HG03159 (cell line): ENCODE measurements around the gene RGPD6.
"Not testable (repeated sequence)": the region's sequence is repeated elsewhere in the genome, so short reads cannot be mapped to it uniquely, and the experiment has no call there.

Source experiments
- ATAC-seq: cut with Tn5 transposase; IDR thresholded peaks from one replicate; pipeline ENCODE4 v1.9.1; 2021; ENCODE audit warnings: mild to moderate bottlenecking, moderate library complexity; ENCODE audit not compliant: unreplicated experiment

RGPD6 gene

DNA sequence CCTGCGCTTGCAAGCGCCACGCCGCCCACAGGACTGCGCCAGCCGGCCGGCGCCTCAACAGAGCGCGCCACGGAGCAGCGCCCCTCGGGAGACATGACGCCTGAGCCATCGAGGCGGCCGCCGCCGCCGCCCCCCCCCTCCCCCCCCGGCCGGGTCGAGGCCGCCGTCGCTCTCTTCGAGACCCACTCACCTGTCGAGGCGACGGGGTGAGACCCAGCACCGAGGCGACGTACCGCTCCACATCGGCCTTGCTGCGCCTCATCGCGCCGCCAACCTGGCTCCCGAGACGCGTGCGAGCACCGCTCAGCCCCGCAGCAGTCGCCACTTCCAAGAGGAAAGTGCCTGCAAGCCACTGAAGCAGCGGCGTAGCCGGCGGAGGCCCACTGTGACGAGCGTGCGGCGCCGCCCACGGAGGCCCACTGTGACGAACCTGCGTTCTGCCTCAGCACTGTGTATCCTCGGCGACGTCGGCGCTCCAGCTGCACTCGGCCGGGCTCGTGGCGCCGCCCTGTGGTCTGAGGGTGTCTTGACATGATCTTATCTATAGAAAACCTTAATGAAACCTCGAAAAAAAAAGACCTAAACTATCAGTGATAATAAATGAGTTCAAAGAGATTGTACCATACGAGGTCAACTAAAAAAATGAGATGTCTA is at the start of gene RGPD6:
RGPD6 (minus strand) TSS at position 460 of the 654 bp plus-strand sequence; CDS start at position 262, 198 bp downstream.
- peak; percentile 99 for ATAC-seq

DNA sequence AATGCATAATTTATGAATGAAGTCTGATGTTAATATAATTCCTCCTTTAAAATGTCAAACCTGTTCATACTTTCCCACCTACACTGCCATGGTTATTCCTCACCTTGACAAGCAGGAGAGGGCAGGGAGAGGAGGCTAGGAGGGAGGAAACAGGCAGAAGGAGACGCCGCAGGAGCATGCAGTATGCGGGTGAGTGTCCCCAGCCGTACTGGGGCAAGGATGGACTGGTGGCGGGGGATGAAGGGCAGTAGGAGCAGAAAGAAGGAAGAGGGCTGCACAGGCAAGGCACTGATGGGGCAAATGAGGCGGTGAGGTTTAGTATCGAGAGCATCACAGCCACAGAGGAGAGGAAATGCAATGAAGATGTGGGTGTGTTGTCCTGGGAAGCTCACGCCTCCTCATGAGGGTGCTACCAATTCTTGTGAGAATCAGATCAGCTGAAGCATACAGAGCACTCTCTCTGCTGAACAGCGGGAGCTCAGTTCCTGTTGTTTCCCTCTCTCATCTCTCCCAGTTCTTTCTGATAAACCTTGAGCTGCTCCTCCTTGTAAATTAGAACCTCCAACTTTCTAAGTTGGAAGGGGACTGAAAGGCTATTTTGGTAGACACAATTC is 42.4 kb upstream of the RGPD6 start:
- ATAC-seq, result not testable (repeated sequence)

DNA sequence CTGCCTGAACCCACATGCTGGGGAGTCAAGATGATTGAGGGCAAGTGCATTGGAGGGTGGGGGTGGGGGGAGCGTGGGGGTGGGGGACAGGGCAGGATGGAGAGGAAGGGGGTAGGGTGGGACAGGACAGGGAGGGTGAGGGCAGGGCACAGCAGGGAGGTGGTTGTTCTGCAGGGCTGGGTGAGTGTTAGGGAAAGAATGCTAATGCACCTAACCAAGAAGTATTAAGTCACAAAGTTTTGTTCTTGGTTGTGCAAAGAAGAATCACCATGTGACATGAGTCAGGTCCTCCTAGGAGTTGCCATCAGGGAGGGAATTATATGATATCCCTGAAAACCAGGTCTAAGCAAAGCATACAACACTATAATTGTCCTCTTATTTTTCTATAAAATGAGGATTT is 36.9 kb upstream of the RGPD6 start:
- not testable (repeated sequence) for ATAC-seq

DNA sequence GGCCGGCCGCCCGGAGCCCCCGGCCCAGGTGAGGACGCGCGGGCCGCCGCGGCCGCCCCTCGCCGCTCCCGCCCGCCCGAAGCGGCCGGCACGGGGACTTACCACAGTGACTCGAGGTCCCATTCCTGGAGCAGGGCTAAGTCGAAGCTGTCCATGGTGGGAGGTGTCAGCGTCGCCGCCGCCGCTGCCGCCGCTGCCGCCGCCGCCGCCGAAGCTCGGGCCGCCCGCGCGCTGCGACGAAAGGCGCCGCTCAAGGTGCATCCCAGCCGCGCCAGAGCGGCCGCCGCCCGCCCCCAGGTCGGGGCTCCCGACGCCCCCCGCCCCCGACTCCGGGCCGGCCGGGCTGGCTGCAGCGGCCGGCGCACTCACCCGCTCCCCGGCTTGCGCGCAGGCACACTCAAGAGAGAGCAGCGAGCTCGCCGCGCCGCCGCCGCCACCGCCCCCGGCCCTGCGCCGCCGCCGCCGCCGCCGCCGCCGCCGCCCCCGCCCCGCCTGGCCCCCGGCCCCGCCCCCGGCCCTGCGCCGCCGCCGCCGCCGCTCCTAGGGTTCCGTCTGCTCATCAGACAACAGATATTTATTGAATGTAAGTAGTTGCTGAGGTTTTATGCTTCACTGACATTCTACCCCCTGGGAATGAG is 33.7 kb upstream of the RGPD6 start:
- not testable (repeated sequence) for ATAC-seq

DNA sequence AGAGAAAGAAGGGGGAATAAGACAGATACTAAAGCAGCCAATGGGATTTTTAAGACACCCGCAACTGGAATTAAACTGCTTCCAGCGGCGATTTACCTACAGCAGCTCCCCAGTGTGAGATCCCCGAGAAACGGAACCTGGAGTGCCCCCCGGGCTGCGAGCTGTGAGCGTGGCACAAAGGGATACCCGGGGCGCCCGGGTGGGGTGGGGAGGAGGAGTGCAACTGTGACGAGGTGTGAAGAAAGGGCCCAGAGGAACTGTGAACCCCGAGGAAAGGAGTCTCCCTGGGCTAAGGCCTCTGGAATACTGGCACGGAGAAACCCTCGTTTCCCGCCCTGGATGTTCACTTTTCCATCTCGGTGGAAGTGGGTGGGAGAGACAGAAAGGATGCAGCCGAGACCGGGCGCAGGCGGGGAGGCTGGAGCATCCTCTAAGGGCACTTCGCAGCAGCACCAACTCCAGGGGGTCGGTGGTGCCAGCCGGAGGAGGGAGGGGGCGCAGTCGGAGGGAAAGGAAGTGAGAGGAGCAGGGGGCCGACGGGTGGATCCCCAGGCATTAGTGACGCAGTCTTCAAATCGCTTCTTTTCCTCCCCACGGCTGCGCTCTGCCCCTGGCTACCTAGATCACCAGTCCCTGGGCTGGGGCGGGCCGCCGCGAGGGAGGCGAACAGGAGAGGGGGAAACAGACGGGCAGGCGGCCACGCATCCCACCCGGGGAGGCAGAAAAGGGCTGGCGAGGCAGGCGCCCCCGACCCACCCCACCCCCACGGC is 33.0 kb upstream of the RGPD6 start:
- not testable (repeated sequence) for ATAC-seq

DNA sequence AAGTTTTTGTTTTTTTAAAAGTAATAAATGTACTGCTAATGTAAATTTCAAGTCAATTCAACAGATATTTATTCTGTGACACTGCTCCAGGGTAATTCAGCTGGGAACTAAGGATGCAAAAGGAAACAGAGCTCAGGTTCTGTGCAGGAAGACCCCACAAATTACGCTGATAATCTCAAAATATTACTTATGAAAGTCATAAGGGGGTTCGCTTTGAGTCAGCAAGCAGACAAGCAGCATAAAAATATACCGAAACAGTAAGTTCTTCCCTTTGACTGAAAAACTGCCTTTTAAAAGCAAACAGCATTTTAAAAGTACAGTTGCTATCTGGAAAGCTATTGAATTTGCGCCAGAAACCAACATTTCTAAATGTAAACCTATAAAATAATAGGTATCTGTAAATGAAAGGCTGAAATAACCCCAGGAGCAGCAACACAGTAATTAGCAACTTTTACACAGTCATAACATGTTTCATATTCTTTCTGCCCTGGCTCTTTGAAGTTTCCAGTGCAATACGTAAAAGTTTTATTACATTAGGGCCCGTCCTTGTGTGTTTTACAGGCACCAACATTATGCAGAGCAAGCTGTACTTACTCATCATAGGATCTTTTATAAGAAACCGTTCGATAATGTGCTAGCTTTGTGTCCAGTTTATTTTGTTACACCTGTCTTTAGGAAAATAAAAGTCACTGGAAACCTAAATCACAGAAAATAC is 31.9 kb upstream of the RGPD6 start:
- not testable (repeated sequence) for ATAC-seq

DNA sequence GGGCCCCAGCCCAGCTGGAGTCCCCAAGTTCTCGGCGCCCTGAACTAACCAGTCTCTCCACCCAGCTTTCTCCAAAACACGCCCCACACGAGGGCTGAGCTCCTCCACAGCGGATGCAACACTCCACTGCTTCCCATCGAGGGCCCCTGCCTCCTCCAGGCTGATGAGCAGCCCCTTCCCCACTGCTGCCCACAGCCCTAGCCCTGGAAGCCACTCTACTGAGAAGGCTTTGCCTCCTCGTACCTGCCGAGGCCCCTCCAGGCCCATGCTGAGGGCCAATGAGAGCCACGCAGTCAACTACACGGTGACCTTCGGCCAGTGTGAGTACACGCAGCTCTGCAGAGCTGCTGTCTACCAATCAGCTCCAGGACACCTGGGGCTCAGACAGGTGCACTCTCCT is 28.0 kb upstream of the RGPD6 start:
- not testable (repeated sequence) for ATAC-seq

DNA sequence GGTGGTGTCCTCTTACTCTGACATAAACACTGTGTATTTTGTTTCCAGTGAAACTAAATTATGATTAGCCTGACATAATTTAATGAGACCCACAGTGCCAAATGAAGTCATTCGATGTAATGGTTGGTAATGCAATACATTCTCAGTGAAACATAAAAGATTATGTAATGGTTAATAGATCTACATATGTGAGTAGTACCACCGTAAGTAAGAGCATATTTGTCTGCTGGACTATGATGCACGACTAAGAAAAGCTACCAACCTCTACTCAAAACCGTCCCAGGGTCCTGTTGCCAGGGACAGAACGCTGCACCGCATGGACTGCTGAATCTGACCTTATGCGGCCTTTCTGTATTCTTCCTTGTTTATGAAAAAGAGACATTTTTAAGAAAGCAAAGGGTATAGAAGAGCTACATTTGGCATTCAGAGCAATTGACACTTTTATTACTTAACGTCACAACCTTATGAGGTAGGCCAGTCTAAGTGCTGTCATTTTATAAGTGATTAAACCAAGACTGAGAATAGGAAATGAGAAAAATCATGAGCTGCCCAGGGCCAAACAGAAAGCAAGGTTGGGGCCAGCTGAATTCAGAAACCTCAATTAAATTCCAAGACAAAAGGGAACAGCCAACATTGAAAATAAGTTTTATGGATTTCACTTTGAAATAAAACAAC is 27.0 kb upstream of the RGPD6 start:
- ATAC-seq, result not testable (repeated sequence)

DNA sequence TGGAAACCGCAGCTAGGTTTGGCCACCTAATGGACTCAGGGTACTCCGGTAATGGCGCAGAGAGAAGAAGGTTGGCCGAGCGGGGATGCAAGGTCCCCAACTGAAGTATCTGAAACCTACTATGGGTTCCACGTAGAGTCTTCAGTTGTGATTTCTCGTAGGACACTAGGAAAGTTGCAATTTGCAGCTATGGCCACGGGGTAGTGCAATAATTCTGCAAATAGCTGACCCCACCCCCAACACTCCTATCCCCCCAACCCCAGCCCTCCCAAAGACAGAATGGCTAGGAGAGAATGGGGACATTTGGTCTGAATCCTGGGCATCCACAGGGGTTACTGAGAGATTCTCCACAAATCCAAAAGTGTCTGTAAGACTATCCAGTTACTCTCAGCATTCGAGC is 25.1 kb upstream of the RGPD6 start:
- ATAC-seq, result not testable (repeated sequence)

DNA sequence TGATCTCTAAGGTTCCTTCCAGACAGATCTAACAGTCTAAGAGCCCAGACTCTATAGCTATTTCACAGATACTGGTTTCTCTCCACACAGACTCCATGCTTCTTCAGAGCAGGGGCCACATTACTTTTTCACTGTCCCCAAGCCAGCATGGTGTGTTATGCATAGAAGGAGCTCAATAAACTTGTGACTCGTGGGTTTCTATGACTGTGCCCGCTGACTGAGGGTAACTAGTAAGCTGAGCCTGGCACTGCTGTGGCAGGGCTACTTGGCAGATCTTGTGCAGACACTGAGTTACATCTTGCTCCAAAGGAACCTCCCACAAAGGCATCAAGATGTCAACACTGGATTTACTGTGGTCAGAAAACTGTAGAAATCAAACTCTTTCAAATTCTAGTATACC is 15.0 kb upstream of the RGPD6 start:
- not testable (repeated sequence) for ATAC-seq

DNA sequence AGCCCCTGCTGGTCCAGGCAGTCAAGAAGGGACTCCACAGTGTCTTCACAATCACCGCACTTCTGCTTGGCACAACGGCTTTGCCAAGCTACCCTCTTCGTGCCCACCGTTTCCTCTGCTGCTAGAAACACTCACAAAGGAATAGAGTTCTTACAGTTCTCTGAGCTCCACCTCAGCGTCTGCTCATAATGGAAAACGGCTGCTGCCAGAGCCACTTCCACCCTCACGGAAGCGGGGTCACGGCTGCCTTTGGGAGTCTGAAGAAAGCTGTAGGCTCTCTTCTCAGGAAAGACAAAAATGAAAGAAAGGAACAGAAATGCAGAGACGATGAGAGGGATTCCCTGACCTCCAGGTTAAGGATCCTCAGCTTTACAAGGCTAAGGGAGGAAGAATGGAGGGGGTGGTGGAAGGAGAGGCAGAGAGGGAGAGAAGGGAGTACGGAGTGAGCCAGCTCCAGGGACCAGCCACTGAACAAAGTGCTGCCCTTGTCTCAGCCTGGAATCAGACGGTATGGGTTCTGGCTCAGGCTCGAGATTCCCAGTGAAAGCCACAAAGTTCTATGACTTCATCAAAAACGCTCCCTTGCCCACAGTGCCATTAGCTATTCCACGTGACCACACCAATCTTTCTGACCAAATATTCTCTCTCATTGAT is 12.8 kb upstream of the RGPD6 start:
- ATAC-seq, result not testable (repeated sequence)

DNA sequence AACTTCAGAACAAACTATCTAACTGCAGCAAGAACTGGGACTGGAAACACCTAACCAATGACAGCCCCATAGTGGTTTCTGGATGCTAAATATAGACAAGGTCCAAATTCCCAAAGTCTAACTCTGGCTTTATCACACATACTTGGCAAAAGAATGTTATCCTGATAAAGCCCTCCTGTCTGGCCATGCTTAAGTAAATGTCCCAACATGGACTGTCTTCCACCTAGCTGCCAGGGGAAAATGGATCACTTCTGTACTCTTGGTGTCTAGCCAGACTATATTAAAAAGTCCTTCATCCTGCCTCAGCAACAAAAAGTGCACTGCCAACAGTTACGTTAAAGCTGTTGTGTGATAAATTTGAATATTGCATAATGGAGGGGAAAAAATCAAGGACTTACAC is 11.5 kb upstream of the RGPD6 start:
- not testable (repeated sequence) for ATAC-seq

DNA sequence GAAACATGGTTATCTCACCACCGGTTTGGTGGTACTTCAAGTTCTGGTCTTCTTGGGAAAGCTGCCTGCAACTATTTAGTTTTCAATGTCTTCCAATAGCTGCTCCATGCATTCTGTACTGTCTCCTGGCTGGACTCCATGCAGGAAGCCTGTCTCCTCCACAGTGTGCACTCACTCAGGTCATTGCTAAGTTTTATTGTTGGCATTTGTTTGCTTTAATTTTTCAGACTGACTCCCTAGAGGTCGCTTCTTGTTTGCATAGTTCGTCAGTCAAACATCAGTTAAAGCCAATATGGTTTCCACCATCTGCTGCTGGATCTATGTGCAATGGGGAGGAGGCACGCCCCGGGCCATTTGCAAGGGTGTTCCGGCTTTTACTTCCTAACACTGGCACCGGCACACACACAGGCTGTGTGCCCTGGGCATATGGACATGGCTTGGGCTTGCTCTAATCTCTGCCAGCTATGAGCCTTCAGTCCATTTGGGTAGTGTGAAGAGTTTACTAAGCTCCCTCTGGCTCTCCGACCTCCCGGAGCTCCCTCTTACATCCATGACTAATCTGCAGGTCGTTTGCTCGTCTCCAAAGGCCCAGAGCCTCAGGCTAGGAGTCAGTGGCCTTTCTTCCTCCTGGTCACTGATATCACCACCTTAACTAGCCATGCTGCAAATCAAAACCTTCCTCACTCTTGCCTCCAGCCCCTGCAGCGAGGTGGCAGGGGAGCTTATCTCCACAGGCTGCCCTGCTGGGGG is 2.4 kb upstream of the RGPD6 start:
- ATAC-seq, result not testable (repeated sequence)

DNA sequence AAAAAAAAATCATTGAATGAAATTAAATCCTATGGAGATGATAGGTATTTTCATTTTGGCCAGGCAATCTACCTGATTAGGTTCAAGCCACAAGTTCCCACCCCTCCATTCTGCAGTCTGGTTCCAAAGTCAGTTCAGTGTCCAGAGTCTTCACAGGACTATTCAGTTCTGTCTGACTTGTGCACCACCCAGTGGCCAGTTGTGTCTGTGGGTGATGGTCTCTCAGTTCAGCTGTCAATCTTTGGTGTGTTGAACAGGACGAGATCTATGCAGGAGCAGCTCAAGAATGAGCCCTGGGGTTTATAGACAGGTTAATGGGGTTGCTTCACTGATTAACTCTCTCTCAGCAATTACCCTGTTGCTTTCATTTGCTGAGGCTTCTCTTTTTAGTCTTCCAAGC is 1.4 kb upstream of the RGPD6 start:
- not testable (repeated sequence) for ATAC-seq

DNA sequence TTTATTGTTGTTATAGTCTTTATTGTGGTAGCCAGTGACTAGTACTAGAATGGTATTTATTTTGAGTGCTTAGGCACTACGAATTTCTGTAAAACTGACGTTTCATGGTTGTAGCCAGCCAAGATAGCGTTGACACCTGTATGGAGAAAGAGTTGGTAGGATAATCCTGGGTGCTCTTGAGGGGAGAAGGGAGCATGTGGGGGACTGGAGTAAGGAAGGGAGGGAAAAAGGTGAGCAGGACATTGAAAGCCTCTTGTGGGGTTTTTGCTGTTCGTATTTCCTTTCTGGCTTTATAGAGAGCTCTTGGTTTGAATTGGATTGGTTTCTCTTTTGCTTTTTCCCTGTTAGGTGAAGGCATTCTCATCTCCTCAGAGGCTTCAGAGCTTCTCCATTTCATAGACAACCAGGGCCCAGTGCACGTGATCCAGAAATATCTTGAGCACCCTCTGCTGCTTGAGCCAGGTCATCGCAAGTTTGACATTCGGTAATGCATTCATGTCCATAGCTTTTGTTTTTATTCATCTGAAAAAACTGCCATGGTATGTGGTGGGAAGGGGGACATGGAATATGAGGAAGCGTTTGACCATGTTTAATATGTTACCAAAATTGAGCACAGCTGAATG is 77.2 kb downstream of the RGPD6 start:
- peak; percentile 97 for ATAC-seq

DNA sequence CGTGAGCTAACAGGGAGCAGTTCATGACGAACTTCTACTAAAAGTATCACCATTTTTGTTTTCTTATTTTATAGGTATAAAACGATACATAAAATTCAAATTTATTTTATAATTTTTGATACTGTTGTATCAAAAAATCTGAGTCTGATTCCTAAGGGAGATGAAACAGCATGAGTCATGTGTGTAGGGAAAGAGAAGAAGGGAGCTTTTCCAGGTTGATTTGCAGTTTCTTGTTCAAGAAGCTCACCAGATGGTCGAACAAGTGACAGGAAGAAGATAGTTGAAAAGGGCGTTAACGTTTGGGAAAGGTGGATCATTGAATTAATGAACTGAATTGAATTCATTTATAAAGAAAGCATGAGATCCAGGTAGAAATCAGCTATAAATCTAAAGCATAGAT is 81.0 kb downstream of the RGPD6 start:
- not testable (repeated sequence) for ATAC-seq

DNA sequence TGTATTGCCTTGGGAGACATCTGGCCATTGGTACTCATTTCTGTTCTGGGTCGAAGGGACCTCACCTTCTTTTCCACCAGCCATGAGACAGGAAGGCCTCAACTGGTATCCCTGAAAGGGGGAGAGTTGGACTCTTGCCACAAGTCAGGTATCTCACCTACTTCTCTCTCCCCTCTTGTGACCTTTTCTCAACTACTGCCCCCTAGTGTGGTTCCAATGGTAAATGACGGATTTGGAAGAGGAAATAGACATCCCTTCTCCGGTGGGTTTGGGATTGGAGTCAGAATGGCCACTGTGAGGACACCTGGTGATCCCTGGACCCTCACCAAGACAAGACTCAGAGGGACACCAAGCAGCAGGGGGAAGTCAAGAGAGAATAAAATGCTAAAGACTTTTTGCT is 82.5 kb downstream of the RGPD6 start:
- not testable (repeated sequence) for ATAC-seq

DNA sequence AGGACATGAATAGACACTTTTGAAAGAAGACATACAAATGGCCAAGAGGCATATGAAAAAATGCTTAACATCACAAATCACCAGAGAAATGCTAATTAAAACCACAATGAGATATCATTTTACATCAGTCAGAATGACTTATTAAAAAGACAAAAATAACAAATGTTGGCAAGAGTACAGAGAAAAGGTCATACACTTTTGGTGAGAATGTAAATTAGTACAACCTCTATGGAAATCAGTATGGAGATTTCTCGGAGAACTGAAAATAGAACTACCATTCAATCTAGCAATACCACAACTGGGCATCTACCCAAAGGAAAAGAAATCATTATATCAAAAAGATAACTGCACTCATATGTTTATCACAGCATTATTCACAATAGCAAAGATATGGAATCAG is 88.0 kb downstream of the RGPD6 start:
- not testable (repeated sequence) for ATAC-seq
